ENCODE results near the gene TMEM132D.
"Not testable (repeated sequence)": the region's sequence is repeated elsewhere in the genome, so short reads cannot be mapped to it uniquely, and the experiment has no call there.

TMEM132D gene

GRCh38 chr12:129903956-129904829 is at the start of gene TMEM132D:
Gene TMEM132D, minus strand, starts transcription at chr12:129904025.
- DNase-seq (ENCODE audit: extremely low read depth in 1 of 2, low read depth in 1 of 2), result no peak

GRCh38 chr12:129949651-129950050 is 45.8 kb upstream of the TMEM132D start:
- DNase-seq (ENCODE audit: extremely low read depth in 1 of 2, low read depth in 1 of 2), result no peak

GRCh38 chr12:129941618-129942017 is 37.8 kb upstream of the TMEM132D start:
- no peak for DNase-seq (ENCODE audit: extremely low read depth in 1 of 2, low read depth in 1 of 2)

- no peak for DNase-seq (ENCODE audit: extremely low read depth in 1 of 2, low read depth in 1 of 2)
Measured at GRCh38 chr12:129938089-129938488, 34.3 kb upstream of the TMEM132D start.

GRCh38 chr12:129937426-129937825 is 33.6 kb upstream of the TMEM132D start:
- DNase-seq (ENCODE audit: extremely low read depth in 1 of 2, low read depth in 1 of 2), result no peak

- DNase-seq (ENCODE audit: extremely low read depth in 1 of 2, low read depth in 1 of 2), result no peak
Measured at GRCh38 chr12:129928643-129929042, 24.8 kb upstream of the TMEM132D start.

- DNase-seq (ENCODE audit: extremely low read depth in 1 of 2, low read depth in 1 of 2), result no peak
Measured at GRCh38 chr12:129927316-129927900, 23.6 kb upstream of the TMEM132D start.

GRCh38 chr12:129911428-129912049 is 7.7 kb upstream of the TMEM132D start:
- no peak for DNase-seq (ENCODE audit: extremely low read depth in 1 of 2, low read depth in 1 of 2)

GRCh38 chr12:129909051-129910020 is 5.5 kb upstream of the TMEM132D start:
- DNase-seq (ENCODE audit: extremely low read depth in 1 of 2, low read depth in 1 of 2), result no peak

- DNase-seq (ENCODE audit: extremely low read depth in 1 of 2, low read depth in 1 of 2), result no peak
Measured at GRCh38 chr12:129903092-129903945, 506 bp downstream of the TMEM132D start.

- DNase-seq (ENCODE audit: extremely low read depth in 1 of 2, low read depth in 1 of 2), result no peak
Measured at GRCh38 chr12:129902371-129903091, 1.3 kb downstream of the TMEM132D start.

- no peak for DNase-seq (ENCODE audit: extremely low read depth in 1 of 2, low read depth in 1 of 2)
Measured at GRCh38 chr12:129901254-129901653, 2.6 kb downstream of the TMEM132D start.

- DNase-seq (ENCODE audit: extremely low read depth in 1 of 2, low read depth in 1 of 2), result no peak
Measured at GRCh38 chr12:129900306-129900705, 3.5 kb downstream of the TMEM132D start.

GRCh38 chr12:129899045-129899444 is 4.8 kb downstream of the TMEM132D start:
- not testable (repeated sequence) for DNase-seq (ENCODE audit: extremely low read depth in 1 of 2, low read depth in 1 of 2)

GRCh38 chr12:129893691-129894090 is 10.1 kb downstream of the TMEM132D start:
- no peak for DNase-seq (ENCODE audit: extremely low read depth in 1 of 2, low read depth in 1 of 2)

- no peak for DNase-seq (ENCODE audit: extremely low read depth in 1 of 2, low read depth in 1 of 2)
Measured at GRCh38 chr12:129887101-129887500, 16.7 kb downstream of the TMEM132D start.

GRCh38 chr12:129886541-129886940 is 17.3 kb downstream of the TMEM132D start:
- no peak for DNase-seq (ENCODE audit: extremely low read depth in 1 of 2, low read depth in 1 of 2)

GRCh38 chr12:129885287-129885686 is 18.5 kb downstream of the TMEM132D start:
- DNase-seq (ENCODE audit: extremely low read depth in 1 of 2, low read depth in 1 of 2), result no peak

- DNase-seq (ENCODE audit: extremely low read depth in 1 of 2, low read depth in 1 of 2), result no peak
Measured at GRCh38 chr12:129877411-129877810, 26.4 kb downstream of the TMEM132D start.

Measured in stimulated activated CD8-positive, alpha-beta memory T cell treated with anti-CD3 and anti-CD28 coated beads, Interleukin-7, amount 100 ng/mL, for 48 hours (primary cell).